Ishikawa (cell line): ENCODE measurements around the gene HSP90B1.

Experiments used
- CREB1 ChIP-seq: IDR thresholded peaks from 2 replicates; pipeline ENCODE4 v1.6.1; 2012; ENCODE audit warnings: low read depth
- EGR1 ChIP-seq: IDR thresholded peaks from 2 replicates; pipeline ENCODE4 v1.6.1; 2012
- EP300 ChIP-seq: IDR thresholded peaks from 2 replicates; pipeline ENCODE4 v1.6.1; 2012; ENCODE audit warnings: borderline replicate concordance
- FOXM1 ChIP-seq: IDR thresholded peaks from 2 replicates; pipeline ENCODE4 v1.6.1; 2012; ENCODE audit warnings: low read depth, borderline replicate concordance
- MAX ChIP-seq: IDR thresholded peaks from 2 replicates; pipeline ENCODE4 v1.6.1; 2012
- RAD21 ChIP-seq: IDR thresholded peaks from 2 replicates; pipeline ENCODE4 v1.6.1; 2012; ENCODE audit warnings: low read depth
- REST ChIP-seq: IDR thresholded peaks from 2 replicates; pipeline ENCODE4 v1.6.1; 2012; ENCODE audit warnings: low read depth, mild to moderate bottlenecking
- TAF1 ChIP-seq: IDR thresholded peaks from 2 replicates; pipeline ENCODE4 v1.6.1; 2012; ENCODE audit warnings: low read depth, mild to moderate bottlenecking
- TEAD4 ChIP-seq: IDR thresholded peaks from 2 replicates; pipeline ENCODE4 v1.6.1; 2012
- USF1 ChIP-seq: IDR thresholded peaks from 2 replicates; pipeline ENCODE4 v1.6.1; 2012
- YY1 ChIP-seq: IDR thresholded peaks from 2 replicates; pipeline ENCODE4 v1.6.1; 2012; ENCODE audit warnings: low read depth
- ZBTB7A ChIP-seq: IDR thresholded peaks from 2 replicates; pipeline ENCODE4 v1.6.1; 2012; ENCODE audit warnings: low read depth

- TF ChIP-seq MAX (no peak), RAD21 (no peak), EP300 (no peak), REST (no peak), TAF1 (no peak), CREB1 (no peak), YY1 (no peak), ZBTB7A (no peak), EGR1 (no peak), TEAD4 (no peak), FOXM1 (no peak), USF1 (no peak)
These were observed 64.0 kb downstream of the HSP90B1 start for GRCh38 chr12:103994235-103994634.
